Left ventricle myocardium inferior (tissue), 1 donor: ENCODE results near the gene CFAP298. TPM values are rescaled to one million over a fixed set of nuclear protein-coding genes. Genes with fewer than 3 reads are reported as not detected.
"Not testable (repeated sequence)": the region's sequence is repeated elsewhere in the genome, so short reads cannot be mapped to it uniquely, and the experiment has no call there.

Source experiments
- DNase-seq: peaks from one replicate; pipeline ENCODE4 v3.0.0-alpha.2; 2020
- H3K27ac ChIP-seq: fragments of 200-600 bp; replicated peaks from 2 replicates; pipeline ENCODE4 v1.8.0; 2021
- H3K27me3 ChIP-seq: fragments of 200-600 bp; 2 replicates; pipeline ENCODE4 v1.8.0; 2021; ENCODE audit warnings: low read depth
- H3K36me3 ChIP-seq: fragments of 200-600 bp; 2 replicates; pipeline ENCODE4 v1.8.0; 2021
- H3K4me1 ChIP-seq: fragments of 200-600 bp; 2 replicates; pipeline ENCODE4 v1.8.0; 2021
- H3K4me3 ChIP-seq: fragments of 200-600 bp; 2 replicates; pipeline ENCODE4 v1.8.0; 2021; ENCODE audit warnings: mild to moderate bottlenecking, moderate library complexity
- H3K9me3 ChIP-seq: fragments of 200-600 bp; replicated peaks from 2 replicates; pipeline ENCODE4 v1.8.0; 2021
- intact Hi-C: fragments of 100-400 bp; cut with micrococcal nuclease; formaldehyde crosslinking; loops from one replicate; pipeline ENCODE4 v1.11.0; 2022
- total RNA-seq: library from RNA; stranded (reverse); fragmentation: NEBNext Ultra II Directional; extraction: Animal tissue kit (Norgen Biotek cat#: 25700); gene quantifications from one replicate; pipeline ENCODE4 v1.2.1, GENCODE V29; 2021
- TF ChIP-seq, protein P1 (sequence below): fragments of 200-600 bp; IDR thresholded peaks from 2 replicates; pipeline ENCODE4 v1.8.0; 2021; ENCODE audit warnings: antibody characterized with exemption, mild to moderate bottlenecking, borderline replicate concordance
- donor health status: DM: no; HTN: yes; CAD: no; lungs with severe emphysema.

Gene CFAP298
- total RNA-seq, 1 donor from 2014 or later, result 20.2 TPM

GRCh38 chr21:32565856-32566465 is 46.2 kb downstream of the CFAP298 start:
- Histone ChIP-seq H3K4me3 (no peak overlapping the region), H3K9me3 (peaks cover 8% of the 10 kb centered on the region), H3K27ac (no peak overlapping the region), H3K4me1 (peaks cover 22% of the 10 kb centered on the region), H3K36me3 (no peaks in the 10 kb centered on the region), H3K27me3 (no peaks in the 10 kb centered on the region)
- intact Hi-C loops, result loop anchor here (5.0 to 10.0 kb wide), 2 partner anchors 61 to 164 kb away; no protein-coding TSS in a partner anchor
- TF ChIP-seq, protein P1, sequence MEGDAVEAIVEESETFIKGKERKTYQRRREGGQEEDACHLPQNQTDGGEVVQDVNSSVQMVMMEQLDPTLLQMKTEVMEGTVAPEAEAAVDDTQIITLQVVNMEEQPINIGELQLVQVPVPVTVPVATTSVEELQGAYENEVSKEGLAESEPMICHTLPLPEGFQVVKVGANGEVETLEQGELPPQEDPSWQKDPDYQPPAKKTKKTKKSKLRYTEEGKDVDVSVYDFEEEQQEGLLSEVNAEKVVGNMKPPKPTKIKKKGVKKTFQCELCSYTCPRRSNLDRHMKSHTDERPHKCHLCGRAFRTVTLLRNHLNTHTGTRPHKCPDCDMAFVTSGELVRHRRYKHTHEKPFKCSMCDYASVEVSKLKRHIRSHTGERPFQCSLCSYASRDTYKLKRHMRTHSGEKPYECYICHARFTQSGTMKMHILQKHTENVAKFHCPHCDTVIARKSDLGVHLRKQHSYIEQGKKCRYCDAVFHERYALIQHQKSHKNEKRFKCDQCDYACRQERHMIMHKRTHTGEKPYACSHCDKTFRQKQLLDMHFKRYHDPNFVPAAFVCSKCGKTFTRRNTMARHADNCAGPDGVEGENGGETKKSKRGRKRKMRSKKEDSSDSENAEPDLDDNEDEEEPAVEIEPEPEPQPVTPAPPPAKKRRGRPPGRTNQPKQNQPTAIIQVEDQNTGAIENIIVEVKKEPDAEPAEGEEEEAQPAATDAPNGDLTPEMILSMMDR, result no peak
- DNase-seq, result no peak

DNA sequence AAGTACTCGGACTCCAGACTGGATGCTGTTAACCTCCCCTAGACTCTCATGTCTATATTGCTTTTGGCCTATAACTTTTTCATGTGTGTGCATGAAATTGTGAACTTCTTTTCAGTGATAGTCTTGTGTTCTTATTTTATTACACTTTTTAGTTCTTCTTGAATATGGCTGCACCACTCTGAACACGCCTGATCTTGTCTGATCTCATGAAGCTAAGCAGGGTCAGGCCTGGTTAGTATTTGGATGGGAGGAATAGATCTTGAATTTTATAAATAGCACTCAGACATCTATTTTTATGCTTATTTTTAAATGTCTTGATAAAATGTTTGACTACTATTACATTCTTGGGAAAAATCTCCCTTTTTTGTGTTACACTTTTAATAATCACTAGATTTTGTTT is 49.3 kb downstream of the CFAP298 start:
- TF ChIP-seq, protein P1, result no peak
- no peak for DNase-seq
- Histone ChIP-seq H3K27me3 (no peaks in the 10 kb centered on the region), H3K9me3 (peaks cover 8% of the 10 kb centered on the region), H3K36me3 (no peaks in the 10 kb centered on the region), H3K4me1 (peaks cover 4% of the 10 kb centered on the region), H3K27ac (peak overlapping the region; percentile 46), H3K4me3 (no peak overlapping the region)
- intact Hi-C loops, result loop anchor here (10.0 kb wide), 1 partner anchor 58 kb away; no protein-coding TSS in a partner anchor

DNA sequence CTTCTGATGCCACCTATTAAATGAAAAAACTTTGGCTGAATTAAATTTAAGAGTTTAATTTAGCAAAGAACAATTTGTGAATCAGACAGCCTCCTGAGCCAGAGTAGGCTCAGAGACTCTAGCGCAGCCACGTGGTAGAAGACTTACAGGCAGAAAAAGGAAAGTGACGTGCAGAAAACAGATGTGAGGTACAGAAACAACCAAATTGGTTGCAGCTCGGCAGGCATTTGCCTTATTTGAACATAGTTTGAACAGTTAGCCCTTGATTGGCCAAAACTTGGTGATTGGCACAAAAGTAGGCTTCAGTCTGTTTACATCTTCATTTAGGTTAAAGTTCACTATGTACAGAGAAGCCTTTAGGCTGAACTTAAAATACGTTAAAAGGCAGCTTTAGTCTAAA is 49.8 kb downstream of the CFAP298 start:
- Histone ChIP-seq H3K27ac (peak overlapping the region; percentile 46), H3K4me3 (no peak overlapping the region), H3K9me3 (peaks cover 8% of the 10 kb centered on the region), H3K36me3 (no peaks in the 10 kb centered on the region), H3K27me3 (no peaks in the 10 kb centered on the region), H3K4me1 (peaks cover 4% of the 10 kb centered on the region)
- TF ChIP-seq, protein P1, result peak; percentile 70
- intact Hi-C loops, result loop anchor here (10.0 kb wide), 1 partner anchor 58 kb away; no protein-coding TSS in a partner anchor
- no peak for DNase-seq

DNA sequence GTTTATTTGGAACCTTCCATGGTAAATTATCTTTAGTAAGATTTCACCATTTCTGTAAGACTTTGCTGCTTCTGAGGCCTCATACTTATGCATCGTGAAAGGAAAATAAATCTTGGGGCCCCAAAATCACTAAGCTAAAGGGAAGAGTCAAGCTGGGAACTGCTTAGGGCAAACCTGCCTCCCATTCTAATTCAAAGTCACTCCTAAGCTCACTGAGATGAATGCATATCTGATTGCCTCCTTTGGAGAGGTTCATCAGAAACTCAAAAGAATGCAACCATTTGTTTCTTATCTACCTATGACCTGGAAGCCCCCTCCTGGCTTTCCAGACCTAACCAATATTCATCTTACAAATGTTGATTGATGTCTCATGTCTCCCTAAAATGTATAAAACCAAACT is 50.7 kb downstream of the CFAP298 start:
- not testable (repeated sequence) for DNase-seq, H3K36me3 ChIP-seq, H3K4me3 ChIP-seq, H3K4me1 ChIP-seq, H3K9me3 ChIP-seq, H3K27ac ChIP-seq, H3K27me3 ChIP-seq
- intact Hi-C loops, result loop anchor here (10.0 kb wide), 1 partner anchor 57 kb away; no protein-coding TSS in a partner anchor

DNA sequence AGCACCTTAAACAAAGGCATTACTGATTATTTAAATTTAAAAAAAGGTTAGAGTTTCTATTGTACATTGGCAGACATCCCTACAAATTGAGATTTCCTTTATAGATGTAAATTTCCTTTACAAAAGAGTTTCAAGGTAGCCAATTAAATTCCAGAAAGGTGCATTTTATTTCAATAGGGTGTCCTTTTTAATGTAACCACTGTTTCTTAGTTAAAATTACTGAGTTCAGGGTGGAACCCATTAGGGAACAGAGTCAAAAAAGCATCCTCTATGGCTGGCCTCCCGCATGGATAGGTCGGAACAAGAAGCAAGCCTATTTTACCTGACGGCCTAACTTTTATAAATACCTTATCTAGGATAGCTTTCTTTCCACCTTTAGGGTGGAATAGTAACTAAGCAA is 51.3 kb downstream of the CFAP298 start:
- Histone ChIP-seq H3K27ac (no peak overlapping the region), H3K9me3 (peaks cover 8% of the 10 kb centered on the region), H3K36me3 (no peaks in the 10 kb centered on the region), H3K27me3 (no peaks in the 10 kb centered on the region), H3K4me3 (no peak overlapping the region), H3K4me1 (peaks cover 4% of the 10 kb centered on the region)
- no peak for DNase-seq
- TF ChIP-seq, protein P1, result no peak
- intact Hi-C loops, result loop anchor here (10.0 kb wide), 1 partner anchor 56 kb away; no protein-coding TSS in a partner anchor

- Histone ChIP-seq H3K4me3 (no peak overlapping the region), H3K4me1 (peaks cover 12% of the 10 kb centered on the region), H3K36me3 (no peaks in the 10 kb centered on the region), H3K27me3 (no peaks in the 10 kb centered on the region), H3K9me3 (no peaks in the 10 kb centered on the region), H3K27ac (no peak overlapping the region)
- TF ChIP-seq, protein P1, result no peak
- no peak for DNase-seq
- intact Hi-C loops, result no loop called here
Measured at GRCh38 chr21:32559006-32559610, 53.1 kb downstream of the CFAP298 start.
